Body of pancreas (tissue), 4 donors: ENCODE results near the gene SSC4D.

Source experiments
- POLR2A ChIP-seq, 3 donors: fragments of 450-650 bp; IDR thresholded peaks; one replicate each; pipeline ENCODE4 v1.6.1; 2016; ENCODE audit warnings: antibody characterized with exemption in 3 of 3, mild to moderate bottlenecking in 2 of 3
- TF ChIP-seq, protein P1 (sequence below), 7 experiments: fragments of 450-650 bp in 4 of 7; fragments of 200-600 bp in 3 of 7; sonication (generic) in 3 of 7; IDR thresholded peaks; one replicate each; pipeline ENCODE4 v1.5.1; 2016 to 2019; ENCODE audit warnings: antibody characterized with exemption in 7 of 7

DNA sequence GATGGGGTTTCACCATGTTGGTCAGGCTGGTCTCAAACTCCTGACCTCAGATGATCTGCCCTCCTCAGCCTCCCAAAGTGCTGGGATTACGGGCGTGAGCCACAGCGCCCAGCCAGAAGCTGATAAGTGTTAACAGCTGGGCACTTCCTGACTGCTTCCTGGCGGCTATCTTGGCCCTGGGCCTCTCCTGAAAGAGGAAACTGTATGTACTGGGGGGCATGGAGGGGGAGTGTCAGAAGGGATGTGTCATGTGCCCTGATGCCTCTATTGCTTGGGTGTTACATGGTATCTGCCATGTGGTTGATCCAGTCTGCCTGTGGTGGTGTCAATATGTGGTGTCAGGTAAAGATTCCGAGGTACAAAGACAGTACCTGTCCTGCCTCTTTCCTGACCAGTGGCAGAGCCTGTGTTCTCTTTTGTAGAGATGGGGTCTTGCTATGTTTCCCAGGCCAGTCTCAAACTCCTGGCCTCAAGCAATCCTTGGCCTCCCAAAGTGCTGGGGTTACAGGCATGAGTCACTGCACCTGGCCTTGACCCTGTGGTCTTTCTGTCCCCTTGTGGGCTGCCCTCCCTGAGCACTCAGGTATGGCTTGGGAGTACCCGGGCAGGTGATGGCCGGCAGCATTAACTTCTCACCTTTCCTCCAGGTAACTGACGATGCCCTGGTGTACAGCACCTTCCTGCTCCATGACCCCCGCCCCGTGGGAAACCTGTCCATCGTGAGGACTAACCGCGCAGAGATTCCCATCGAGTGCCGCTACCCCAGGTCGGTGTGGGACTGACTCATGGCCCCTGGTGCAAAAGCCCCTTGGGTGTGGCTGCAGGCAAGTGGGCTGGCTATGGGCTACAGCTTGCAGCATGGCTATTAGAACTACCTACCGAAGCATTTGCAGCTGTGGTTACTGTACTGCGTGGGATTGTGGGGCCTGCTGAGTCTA lies 19.6 kb upstream of the SSC4D start:
- TF ChIP-seq, protein P1, sequence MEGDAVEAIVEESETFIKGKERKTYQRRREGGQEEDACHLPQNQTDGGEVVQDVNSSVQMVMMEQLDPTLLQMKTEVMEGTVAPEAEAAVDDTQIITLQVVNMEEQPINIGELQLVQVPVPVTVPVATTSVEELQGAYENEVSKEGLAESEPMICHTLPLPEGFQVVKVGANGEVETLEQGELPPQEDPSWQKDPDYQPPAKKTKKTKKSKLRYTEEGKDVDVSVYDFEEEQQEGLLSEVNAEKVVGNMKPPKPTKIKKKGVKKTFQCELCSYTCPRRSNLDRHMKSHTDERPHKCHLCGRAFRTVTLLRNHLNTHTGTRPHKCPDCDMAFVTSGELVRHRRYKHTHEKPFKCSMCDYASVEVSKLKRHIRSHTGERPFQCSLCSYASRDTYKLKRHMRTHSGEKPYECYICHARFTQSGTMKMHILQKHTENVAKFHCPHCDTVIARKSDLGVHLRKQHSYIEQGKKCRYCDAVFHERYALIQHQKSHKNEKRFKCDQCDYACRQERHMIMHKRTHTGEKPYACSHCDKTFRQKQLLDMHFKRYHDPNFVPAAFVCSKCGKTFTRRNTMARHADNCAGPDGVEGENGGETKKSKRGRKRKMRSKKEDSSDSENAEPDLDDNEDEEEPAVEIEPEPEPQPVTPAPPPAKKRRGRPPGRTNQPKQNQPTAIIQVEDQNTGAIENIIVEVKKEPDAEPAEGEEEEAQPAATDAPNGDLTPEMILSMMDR (IDR thresholded peaks at IDR 0.05) = no peak
- TF ChIP-seq POLR2A (IDR thresholded peaks at IDR 0.05) = no peak
